ENCODE data around the gene NME8.
A peak's percentile ranks its signal among the peaks of the same experiment; 100 is the strongest.

NME8 gene

GRCh38 chr7:37916673-37917660, 68.6 kb downstream of the NME8 start, which contains the start of gene SFRP4:
Gene SFRP4 (minus strand): TSS chr7:37916817. CDS start chr7:37916537, 280 bp downstream.
- H3K9ac ChIP-seq (ENCODE audit: low read depth, low read length), result peak within 1 kb of the TSS; percentile 53
- H3K9me3 ChIP-seq (ENCODE audit: control insufficient read depth, insufficient read depth, low read length), result no peaks in the 10 kb centered on the region
- no peaks in the 10 kb centered on the region for H3K36me3 ChIP-seq (ENCODE audit: insufficient read depth, low read length)
- H3K4me1 ChIP-seq (ENCODE audit: insufficient read depth, low read length), result no peaks in the 10 kb centered on the region

- H3K4me1 ChIP-seq (ENCODE audit: insufficient read depth, low read length), result no peaks in the 10 kb centered on the region
- H3K9ac ChIP-seq (ENCODE audit: low read depth, low read length), result no peak overlapping the region
- H3K9me3 ChIP-seq (ENCODE audit: control insufficient read depth, insufficient read depth, low read length), result no peaks in the 10 kb centered on the region
- H3K36me3 ChIP-seq (ENCODE audit: insufficient read depth, low read length), result no peaks in the 10 kb centered on the region
These were observed 70.1 kb downstream of the NME8 start for GRCh38 chr7:37918526-37918925.

- Histone ChIP-seq H3K9me3 (ENCODE audit: control insufficient read depth, insufficient read depth, low read length) (no peaks in the 10 kb centered on the region), H3K4me1 (ENCODE audit: insufficient read depth, low read length) (no peaks in the 10 kb centered on the region), H3K36me3 (ENCODE audit: insufficient read depth, low read length) (no peaks in the 10 kb centered on the region), H3K9ac (ENCODE audit: low read depth, low read length) (peak within 1 kb of the TSS; percentile 73)
These were observed 72.0 kb downstream of the NME8 start, which contains the start of gene EPDR1 for GRCh38 chr7:37920305-37920848. Gene EPDR1 (plus strand): TSS chr7:37920640. CDS start chr7:37920940, 300 bp downstream.

GRCh38 chr7:37920849-37921805, 72.7 kb downstream of the NME8 start:
- peak overlapping the region; percentile 73 for H3K9ac ChIP-seq (ENCODE audit: low read depth, low read length)
- no peaks in the 10 kb centered on the region for H3K36me3 ChIP-seq (ENCODE audit: insufficient read depth, low read length)
- H3K9me3 ChIP-seq (ENCODE audit: control insufficient read depth, insufficient read depth, low read length), result no peaks in the 10 kb centered on the region
- no peaks in the 10 kb centered on the region for H3K4me1 ChIP-seq (ENCODE audit: insufficient read depth, low read length)

- H3K9me3 ChIP-seq (ENCODE audit: control insufficient read depth, insufficient read depth, low read length), result no peaks in the 10 kb centered on the region
- H3K36me3 ChIP-seq (ENCODE audit: insufficient read depth, low read length), result no peaks in the 10 kb centered on the region
- no peak overlapping the region for H3K9ac ChIP-seq (ENCODE audit: low read depth, low read length)
- no peaks in the 10 kb centered on the region for H3K4me1 ChIP-seq (ENCODE audit: insufficient read depth, low read length)
These were observed 73.5 kb downstream of the NME8 start for GRCh38 chr7:37921876-37922275.

- no peaks in the 10 kb centered on the region for H3K36me3 ChIP-seq (ENCODE audit: insufficient read depth, low read length)
- no peaks in the 10 kb centered on the region for H3K4me1 ChIP-seq (ENCODE audit: insufficient read depth, low read length)
- H3K9ac ChIP-seq (ENCODE audit: low read depth, low read length), result no peak overlapping the region
- no peaks in the 10 kb centered on the region for H3K9me3 ChIP-seq (ENCODE audit: control insufficient read depth, insufficient read depth, low read length)
These were observed 75.6 kb downstream of the NME8 start for GRCh38 chr7:37923996-37924395.

- Histone ChIP-seq H3K9me3 (ENCODE audit: control insufficient read depth, insufficient read depth, low read length) (no peaks in the 10 kb centered on the region), H3K9ac (ENCODE audit: low read depth, low read length) (no peak overlapping the region), H3K4me1 (ENCODE audit: insufficient read depth, low read length) (no peaks in the 10 kb centered on the region)
These were observed 76.2 kb downstream of the NME8 start for GRCh38 chr7:37924491-37925041.

GRCh38 chr7:37925620-37926019, 77.2 kb downstream of the NME8 start:
- H3K36me3 ChIP-seq (ENCODE audit: insufficient read depth, low read length), result no peaks in the 10 kb centered on the region
- H3K9me3 ChIP-seq (ENCODE audit: control insufficient read depth, insufficient read depth, low read length), result no peaks in the 10 kb centered on the region
- no peak overlapping the region for H3K9ac ChIP-seq (ENCODE audit: low read depth, low read length)
- no peaks in the 10 kb centered on the region for H3K4me1 ChIP-seq (ENCODE audit: insufficient read depth, low read length)

More at GRCh38 chr7:37924491-37925041, 76.2 kb downstream of the NME8 start:
- H3K36me3 ChIP-seq (ENCODE audit: insufficient read depth, low read length), result no peaks in the 10 kb centered on the region

- H3K9me3 ChIP-seq (ENCODE audit: control insufficient read depth, insufficient read depth, low read length), result no peaks in the 10 kb centered on the region
- no peaks in the 10 kb centered on the region for H3K36me3 ChIP-seq (ENCODE audit: insufficient read depth, low read length)
- no peaks in the 10 kb centered on the region for H3K4me1 ChIP-seq (ENCODE audit: insufficient read depth, low read length)
- no peak overlapping the region for H3K9ac ChIP-seq (ENCODE audit: low read depth, low read length)
These were observed 79.5 kb downstream of the NME8 start for GRCh38 chr7:37927773-37928444.

- Histone ChIP-seq H3K4me1 (ENCODE audit: insufficient read depth, low read length) (no peaks in the 10 kb centered on the region), H3K9ac (ENCODE audit: low read depth, low read length) (no peak overlapping the region), H3K36me3 (ENCODE audit: insufficient read depth, low read length) (no peaks in the 10 kb centered on the region), H3K9me3 (ENCODE audit: control insufficient read depth, insufficient read depth, low read length) (no peaks in the 10 kb centered on the region)
These were observed 80.5 kb downstream of the NME8 start for GRCh38 chr7:37928878-37929277.

GRCh38 chr7:37930226-37930948, 82.0 kb downstream of the NME8 start:
- no peaks in the 10 kb centered on the region for H3K36me3 ChIP-seq (ENCODE audit: insufficient read depth, low read length)
- H3K9ac ChIP-seq (ENCODE audit: low read depth, low read length), result no peak overlapping the region
- no peaks in the 10 kb centered on the region for H3K4me1 ChIP-seq (ENCODE audit: insufficient read depth, low read length)
- H3K9me3 ChIP-seq (ENCODE audit: control insufficient read depth, insufficient read depth, low read length), result peaks cover 3% of the 10 kb centered on the region; the same call in 1 of the 2 replicates

GRCh38 chr7:37932543-37932942, 84.1 kb downstream of the NME8 start:
- Histone ChIP-seq H3K4me1 (ENCODE audit: insufficient read depth, low read length) (no peaks in the 10 kb centered on the region), H3K36me3 (ENCODE audit: insufficient read depth, low read length) (no peaks in the 10 kb centered on the region), H3K9me3 (ENCODE audit: control insufficient read depth, insufficient read depth, low read length) (peaks cover 3% of the 10 kb centered on the region; the same call in 1 of the 2 replicates), H3K9ac (ENCODE audit: low read depth, low read length) (no peak overlapping the region)
